ENCODE data around the gene PWWP2B.

PWWP2B gene

DNA sequence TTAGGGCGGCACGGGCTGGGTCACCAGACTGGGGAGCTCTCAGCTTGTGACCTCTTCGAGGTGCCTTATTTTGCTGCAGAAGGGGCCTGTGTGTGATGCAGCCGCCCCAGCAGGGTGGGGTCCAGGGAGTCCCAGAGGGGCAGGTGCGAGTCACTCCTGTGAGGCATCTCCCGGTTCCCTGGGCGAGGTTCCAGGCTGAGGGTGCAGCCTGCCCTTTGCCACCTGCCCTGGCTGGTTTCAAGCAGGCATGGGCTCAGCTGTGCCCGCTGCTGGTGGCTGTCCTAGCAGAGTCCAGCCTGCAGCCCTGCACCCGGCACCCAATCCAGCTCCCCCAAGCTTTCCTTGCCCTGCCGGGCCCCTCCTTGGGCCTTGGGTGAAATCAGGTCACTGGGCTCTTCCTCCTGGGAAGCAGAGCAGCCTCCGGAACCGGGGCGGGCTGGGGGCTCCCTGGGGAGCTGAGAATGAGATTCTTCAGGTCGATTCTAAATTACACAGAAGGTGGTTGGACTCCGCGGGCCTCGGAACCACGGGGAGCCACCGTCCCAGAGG is 64.8 kb downstream of the PWWP2B start:
- DNase-seq, result no peak

DNA sequence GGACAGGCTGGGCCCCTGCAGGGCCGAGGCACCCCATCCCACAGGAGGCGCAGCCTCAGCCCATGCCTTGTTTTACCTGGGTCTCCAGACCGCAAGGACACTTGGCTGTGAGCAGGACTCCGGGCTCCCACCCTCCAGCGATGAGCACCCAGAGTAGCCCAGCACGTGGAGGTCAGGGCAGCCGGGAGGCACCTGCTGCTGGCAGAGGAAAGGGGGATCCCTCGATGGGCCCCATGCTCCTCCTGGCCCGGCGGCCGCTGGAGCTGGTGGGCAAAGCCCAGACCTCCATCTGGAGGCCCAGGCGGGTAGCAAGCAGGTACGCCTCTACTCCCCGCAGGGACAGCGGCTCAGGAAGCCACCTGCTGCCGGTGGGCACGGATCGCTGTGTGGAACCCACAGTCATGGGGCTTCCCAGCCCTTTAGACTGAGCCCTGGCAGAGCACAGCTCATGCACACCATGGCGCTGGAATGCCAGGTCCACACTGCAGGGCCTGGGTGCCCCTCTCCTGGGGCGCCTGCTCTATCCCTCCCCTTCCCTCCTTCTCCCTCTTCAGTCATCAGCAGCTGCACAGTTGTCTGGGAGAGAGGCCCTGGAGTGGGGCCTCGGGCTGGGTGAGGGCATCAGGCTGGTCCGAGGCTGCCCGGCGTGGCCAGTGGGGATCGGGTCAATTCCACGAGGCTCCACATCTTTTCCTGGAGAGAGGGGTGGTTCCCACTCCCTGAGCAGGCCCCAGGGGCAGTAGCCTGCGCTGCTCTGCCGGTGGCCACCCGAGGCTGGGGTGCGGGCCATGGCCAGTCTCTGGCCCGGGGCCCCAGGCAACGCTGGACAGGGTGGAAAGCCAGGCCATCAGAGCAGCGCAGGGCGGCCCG is 65.7 kb downstream of the PWWP2B start:
- DNase-seq, result no peak

DNA sequence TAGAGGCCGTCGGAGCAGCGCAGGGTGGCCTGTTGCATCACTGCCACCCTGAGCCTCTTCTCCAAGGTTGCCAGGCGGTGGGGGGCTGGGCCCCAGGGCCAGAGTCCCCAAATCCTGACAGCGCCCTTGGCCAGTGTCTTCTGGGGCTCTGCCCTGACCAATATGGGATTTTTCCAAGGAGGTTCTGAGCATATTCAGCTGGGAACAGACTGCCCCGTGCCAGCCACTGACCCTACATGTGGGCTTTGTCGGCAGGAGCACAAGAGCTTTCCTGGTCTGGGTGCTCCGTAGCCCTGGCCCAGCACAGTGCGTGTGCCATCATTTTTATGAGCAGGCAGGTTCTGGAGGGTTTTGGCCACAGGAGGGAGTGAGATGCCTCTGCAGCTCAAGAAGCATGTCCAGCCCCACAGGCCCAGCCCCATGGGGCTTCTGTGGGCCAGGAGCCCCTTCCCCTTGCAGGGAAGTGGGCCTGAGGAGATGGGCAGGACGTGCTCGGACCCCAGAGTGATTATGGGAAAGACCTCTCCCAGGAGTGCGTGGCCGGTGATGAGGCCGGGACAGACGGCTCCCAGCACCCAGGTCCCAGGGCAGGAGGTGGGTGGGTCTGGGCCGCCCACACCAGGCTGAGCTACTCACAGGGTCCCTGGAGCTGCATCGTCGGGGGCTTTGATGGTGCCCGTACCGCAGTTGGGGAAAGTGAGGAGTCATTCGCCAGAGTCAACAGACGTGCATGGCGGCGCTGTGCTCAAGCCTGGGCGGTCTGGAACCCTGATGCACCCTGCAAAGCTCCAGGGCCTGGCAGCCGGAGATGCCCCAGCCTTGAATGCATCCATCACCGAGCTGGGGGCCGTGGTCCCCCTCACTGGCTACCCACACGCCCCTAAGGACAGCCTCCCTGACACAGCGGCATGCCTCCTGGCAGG is 66.6 kb downstream of the PWWP2B start:
- no peak for DNase-seq

DNA sequence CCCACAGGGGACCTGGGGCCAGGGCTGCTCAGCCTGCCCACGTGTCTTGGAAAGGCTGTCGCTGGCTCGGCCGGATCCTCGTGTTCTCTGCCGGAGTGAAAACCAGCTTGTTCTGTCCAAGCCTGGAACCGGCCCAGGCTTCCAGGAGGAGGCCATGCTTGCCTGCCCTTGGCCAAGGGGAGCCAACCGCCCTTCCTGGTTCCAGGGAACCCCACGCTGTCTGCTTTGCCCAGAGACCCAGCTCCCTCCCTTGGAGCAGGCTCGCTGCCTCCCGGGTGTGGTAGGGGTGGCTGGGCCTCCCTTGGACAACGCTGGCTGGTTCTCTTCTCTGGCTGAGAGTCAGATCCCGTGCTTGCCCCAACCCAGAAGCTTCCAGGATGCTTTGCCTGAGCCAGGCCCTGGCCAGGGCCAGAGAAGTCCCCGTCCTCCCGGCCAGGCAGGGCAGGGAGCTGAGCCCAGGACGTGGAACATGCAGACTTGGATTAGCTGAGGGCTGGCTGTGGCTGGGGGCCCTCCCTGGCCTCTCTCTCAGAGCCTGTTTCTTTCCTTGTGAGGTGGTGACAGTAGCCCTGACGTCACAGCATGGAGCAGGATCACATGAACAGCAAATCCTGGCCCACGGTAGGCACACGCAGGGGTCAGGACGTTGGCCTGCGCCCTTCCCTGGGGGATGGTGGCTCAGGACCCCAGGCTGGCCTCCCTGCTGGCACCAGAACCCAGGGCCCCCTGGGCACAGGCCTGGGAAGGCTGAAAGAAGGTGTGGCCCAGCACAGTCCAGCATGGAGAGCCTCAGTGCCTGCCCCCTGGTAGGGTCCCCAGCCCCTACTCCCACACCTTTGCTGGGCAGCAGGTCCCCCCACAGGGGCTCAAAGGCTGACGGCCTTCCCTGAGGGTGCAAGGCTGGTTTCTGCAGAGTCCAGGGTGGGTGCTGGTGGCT is 67.5 kb downstream of the PWWP2B start:
- DNase-seq, result no peak

DNA sequence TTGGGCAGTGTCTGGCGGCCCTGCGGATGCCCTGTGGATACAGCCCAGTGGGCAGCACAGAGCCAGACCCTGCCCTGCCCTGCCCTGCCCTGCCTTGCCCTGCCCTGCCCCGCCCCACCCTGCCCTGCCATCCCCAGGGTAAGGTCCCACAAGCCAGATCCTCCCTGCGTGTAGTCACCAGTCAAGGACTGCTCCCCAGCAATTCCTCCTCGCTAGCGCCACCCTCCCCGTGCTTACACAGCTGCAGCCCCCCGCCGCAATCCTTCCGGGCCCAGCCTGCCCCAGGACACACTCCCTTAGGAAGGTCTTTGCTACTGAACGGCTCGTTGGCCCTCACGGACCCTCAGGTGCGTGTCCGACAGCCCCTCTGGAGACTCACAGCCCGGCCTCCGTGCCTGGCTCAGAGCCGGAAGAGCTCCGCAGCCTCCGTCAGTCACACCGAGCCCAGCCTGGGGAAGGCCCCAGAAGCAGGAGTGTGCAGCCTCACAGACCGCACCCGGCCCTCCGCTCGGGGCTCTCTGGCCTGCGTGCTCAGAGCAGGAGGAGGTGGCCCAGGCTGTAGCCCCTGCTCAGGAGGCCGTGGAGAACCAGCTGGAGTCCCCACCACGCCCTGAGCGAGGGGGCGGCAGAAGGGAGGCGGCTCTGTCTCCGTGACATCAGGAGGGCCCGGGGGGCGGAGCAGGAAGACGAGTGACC is 68.3 kb downstream of the PWWP2B start:
- no peak for DNase-seq

DNA sequence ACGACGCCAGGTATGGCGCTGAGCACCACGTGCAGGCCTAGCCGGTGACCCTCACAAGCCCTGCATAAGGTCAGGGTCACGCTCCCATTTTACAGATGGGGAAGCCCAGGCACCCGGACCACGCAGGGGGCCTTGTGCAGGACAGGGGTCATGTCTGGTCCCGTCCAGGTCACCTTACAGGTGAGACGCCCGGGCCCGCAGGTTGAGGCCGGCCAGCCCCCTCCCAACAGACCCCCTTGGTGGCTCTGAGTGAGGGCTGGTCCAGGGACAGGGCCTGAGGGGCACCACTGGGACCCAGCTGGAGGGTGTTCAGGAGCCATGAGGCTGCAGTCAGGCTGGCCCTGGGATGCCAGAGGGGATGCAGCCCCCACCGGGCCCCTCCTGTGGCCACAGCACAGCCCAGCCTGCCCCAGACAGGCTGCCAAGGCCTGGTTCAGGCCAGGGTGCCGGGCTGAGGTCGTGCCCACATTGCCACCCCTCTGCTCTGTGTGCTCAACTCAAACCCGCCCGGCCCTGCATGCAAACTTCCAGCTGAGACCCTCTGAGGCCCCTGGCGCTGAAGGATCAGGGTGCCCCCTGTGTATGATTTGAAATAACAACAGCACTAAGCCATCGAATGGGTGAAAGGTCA is 69.0 kb downstream of the PWWP2B start:
- no peak for DNase-seq

DNA sequence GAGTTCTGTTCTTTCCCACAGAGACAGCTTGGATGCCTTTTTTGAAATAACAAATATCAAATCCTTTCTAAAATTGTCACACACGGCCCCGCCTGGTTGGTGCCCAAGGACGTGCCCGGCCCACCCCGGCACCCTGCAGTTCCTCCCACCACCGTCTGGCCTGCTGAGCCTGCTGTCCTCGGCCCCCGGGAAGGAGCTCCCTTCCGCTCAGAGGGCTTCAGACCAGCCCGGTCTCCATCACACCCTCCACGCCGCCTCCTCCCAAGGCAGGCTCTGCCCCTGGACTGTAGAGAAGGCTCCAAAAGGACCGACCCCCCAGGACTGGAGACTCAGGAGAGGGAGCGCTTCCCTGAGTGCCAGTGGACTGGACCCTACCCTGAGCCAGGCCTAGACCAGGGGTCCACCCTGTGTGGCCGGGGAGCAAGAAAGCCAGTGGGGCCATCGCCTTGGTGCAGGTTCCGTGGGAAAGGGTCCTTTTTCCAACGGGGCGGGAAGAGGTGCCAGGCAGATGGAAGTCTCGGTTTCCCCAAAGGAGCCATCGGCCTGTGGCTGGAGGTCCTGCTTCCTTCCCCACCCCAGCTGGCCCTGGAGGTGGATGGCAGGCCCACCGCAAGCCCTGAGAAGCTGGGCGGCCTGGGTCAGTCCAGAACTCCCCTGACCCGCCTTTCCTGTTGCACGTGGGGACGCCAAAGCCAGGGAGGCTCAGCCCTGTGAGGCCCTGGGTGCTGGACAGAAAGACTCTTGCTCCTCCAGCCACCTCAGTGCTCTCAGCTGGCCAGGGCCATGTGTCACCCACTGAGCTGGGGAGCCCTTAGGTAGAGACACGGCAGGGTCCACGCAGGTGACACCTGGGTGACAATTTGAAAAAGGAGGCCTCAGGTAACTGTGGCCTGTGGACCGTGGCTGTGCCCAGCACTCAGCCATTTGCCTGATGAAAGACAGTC is 69.8 kb downstream of the PWWP2B start:
- no peak for DNase-seq

All from KG1 (cell line).